Measurements from ENCODE around the gene JAK3.

DNA sequence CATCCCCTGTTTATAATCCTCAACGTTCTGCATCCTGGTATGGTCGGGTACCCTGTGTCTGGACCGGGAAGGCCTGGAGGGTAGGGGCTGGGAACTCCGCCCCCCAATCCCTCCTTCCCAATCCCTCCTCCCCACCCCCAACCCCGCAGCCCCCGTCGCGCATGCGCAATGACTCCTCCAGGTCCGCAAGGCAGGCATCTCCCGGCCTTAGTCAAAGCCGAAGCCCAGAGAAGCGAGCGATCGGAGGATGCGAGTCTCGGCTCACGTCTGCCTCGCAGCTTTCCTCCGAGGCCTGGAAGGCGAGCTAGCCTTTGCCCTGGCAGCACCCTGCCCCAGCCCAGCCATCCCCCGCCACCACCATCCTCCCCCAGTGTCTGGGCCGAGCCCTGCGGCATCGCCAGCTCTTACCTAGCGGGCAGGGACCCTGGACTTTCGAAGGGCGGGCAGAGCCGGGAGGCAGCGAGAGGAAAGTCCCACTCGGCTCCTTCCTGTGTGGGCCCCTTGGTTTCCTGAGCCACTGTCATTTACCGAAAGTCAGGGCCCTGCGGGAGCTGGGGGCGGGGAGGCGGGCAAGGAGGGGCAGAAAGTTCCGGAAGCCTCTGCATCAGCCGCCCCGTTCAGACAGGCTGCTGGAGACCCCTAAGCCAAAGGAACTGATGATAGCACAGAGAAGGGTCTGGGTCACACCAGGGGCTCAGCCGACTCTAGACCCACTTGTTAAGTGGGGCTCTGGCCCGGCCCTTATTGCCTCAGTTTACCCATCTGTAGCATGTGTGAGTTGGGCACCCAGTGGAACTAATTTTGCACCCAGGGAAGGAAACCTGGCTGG lies at the start of gene JAK3:
- TF ChIP-seq CTCF (IDR thresholded peaks at IDR 0.05): no peak
- TF ChIP-seq EP300 (IDR thresholded peaks at IDR 0.05): peak in 1 of 2 donors; percentile 7

All from tibial nerve (tissue), 4 donors.